PC-3 (cell line): ENCODE data around the gene CCNK. TPM values are rescaled to one million over a fixed set of nuclear protein-coding genes. Genes with fewer than 3 reads are reported as not detected.

Experiments used
- ATAC-seq: fragments of 200-7000 bp; cut with Tn5 transposase; 2 replicates; pipeline ENCODE4 v1.9.1; 2020; ENCODE audit warnings: mild to moderate bottlenecking, moderate library complexity
- BruUV-seq: library from RNA; stranded (reverse); fragments of 400-500 nt; replicated peaks from 2 replicates; lab custom pipeline; 2021; lab: Mats Ljungman, UMichigan
- CTCF ChIA-PET: fragments of 300-600 bp; sonication (Branson Sonifier 250); formaldehyde crosslinking; loops from one replicate; lab custom pipeline; 2022; ENCODE audit warnings: antibody characterized with exemption; lab: Charles Lee
- POLR2A ChIA-PET: fragments of 300-600 bp; sonication (Branson Sonifier 250); formaldehyde crosslinking; loops from one replicate; lab custom pipeline; 2022; ENCODE audit warnings: antibody characterized with exemption; ENCODE audit not compliant: unreplicated experiment; lab: Charles Lee
- DNase-seq: peaks from one replicate; pipeline ENCODE4 v3.0.0-alpha.2; 2015
- H2AFZ ChIP-seq: fragments of 300-600 bp; sonication (generic); 2 replicates; pipeline ENCODE4 v1.6.0; 2016; ENCODE audit warnings: antibody characterized with exemption, low read length
- H3F3A ChIP-seq: fragments of 300-600 bp; sonication (generic); one replicate; pipeline ENCODE4 v1.6.0; 2017; ENCODE audit warnings: antibody characterized with exemption, low read length, control low read depth, mild to moderate bottlenecking; ENCODE audit not compliant: unreplicated experiment
- H3K27ac ChIP-seq: fragments of 300-600 bp; sonication (generic); 2 replicates; pipeline ENCODE4 v1.5.1; 2016; ENCODE audit warnings: mild to moderate bottlenecking, low read length
- H3K27me3 ChIP-seq: fragments of 300-600 bp; sonication (generic); 2 replicates; pipeline ENCODE4 v1.6.1; 2016; ENCODE audit warnings: low read length, mixed read lengths
- H3K36me3 ChIP-seq: fragments of 300-600 bp; sonication (generic); 2 replicates; pipeline ENCODE4 v1.6.1; 2016; ENCODE audit warnings: low read depth, mixed run types, low read length, mixed read lengths
- H3K4me1 ChIP-seq: fragments of 300-600 bp; sonication (generic); 2 replicates; pipeline ENCODE4 v1.5.1; 2016; ENCODE audit warnings: low read length; ENCODE audit not compliant: insufficient read depth
- H3K4me2 ChIP-seq: fragments of 300-600 bp; sonication (generic); 2 replicates; pipeline ENCODE4 v1.6.0; 2016; ENCODE audit warnings: low read length
- H3K4me3 ChIP-seq: fragments of 300-600 bp; sonication (generic); 2 replicates; pipeline ENCODE4 v1.5.1; 2016; ENCODE audit warnings: mild to moderate bottlenecking, low read length, mixed read lengths
- H3K79me2 ChIP-seq: fragments of 300-600 bp; sonication (generic); 2 replicates; pipeline ENCODE4 v1.6.1; 2017; ENCODE audit warnings: low read length, mixed read lengths
- H3K9ac ChIP-seq: fragments of 300-600 bp; sonication (generic); 2 replicates; pipeline ENCODE4 v1.6.0; 2016; ENCODE audit warnings: mild to moderate bottlenecking, low read length
- H3K9me2 ChIP-seq: fragments of 300-600 bp; sonication (generic); replicated peaks from 2 replicates; pipeline ENCODE4 v1.6.1; 2016; ENCODE audit warnings: mixed run types, low read length, mixed read lengths
- H3K9me3 ChIP-seq: fragments of 300-600 bp; sonication (generic); 2 replicates; pipeline ENCODE4 v1.6.1; 2016; ENCODE audit warnings: low read length, mixed read lengths
- H4K20me1 ChIP-seq: fragments of 300-600 bp; sonication (generic); 2 replicates; pipeline ENCODE4 v1.6.1; 2016; ENCODE audit warnings: low read length, mixed read lengths
- EZH2 ChIP-seq: fragments of 300-600 bp; sonication (generic); IDR thresholded peaks from one replicate; pipeline ENCODE4 v1.6.1; 2017; ENCODE audit warnings: antibody characterized with exemption, mild to moderate bottlenecking, low read length; ENCODE audit not compliant: unreplicated experiment
- EZH2phosphoT487 ChIP-seq: fragments of 300-600 bp; sonication (generic); IDR thresholded peaks from 2 replicates; pipeline ENCODE4 v1.6.1; 2018; ENCODE audit warnings: mild to moderate bottlenecking, antibody characterized with exemption, low read length, borderline replicate concordance
- intact Hi-C: fragments of 100-400 bp; cut with micrococcal nuclease; formaldehyde crosslinking; loops from 2 replicates; pipeline ENCODE4 v1.9.0; 2023
- total RNA-seq: library from RNA; depleted of rRNA; stranded (reverse); fragments of >200 nt; gene quantifications from 2 replicates; pipeline ENCODE4 v1.2.3, GENCODE V29; 2014
- TF ChIP-seq, protein P1 (sequence below): fragments of 300-600 bp; sonication (generic); conservative IDR thresholded peaks from 2 replicates; pipeline ENCODE4 v1.5.1; 2017; ENCODE audit warnings: antibody characterized with exemption, low read depth, mild to moderate bottlenecking, low read length

CCNK gene
- total RNA-seq, 1 experiment from 2014 or later: 26.2 TPM

DNA sequence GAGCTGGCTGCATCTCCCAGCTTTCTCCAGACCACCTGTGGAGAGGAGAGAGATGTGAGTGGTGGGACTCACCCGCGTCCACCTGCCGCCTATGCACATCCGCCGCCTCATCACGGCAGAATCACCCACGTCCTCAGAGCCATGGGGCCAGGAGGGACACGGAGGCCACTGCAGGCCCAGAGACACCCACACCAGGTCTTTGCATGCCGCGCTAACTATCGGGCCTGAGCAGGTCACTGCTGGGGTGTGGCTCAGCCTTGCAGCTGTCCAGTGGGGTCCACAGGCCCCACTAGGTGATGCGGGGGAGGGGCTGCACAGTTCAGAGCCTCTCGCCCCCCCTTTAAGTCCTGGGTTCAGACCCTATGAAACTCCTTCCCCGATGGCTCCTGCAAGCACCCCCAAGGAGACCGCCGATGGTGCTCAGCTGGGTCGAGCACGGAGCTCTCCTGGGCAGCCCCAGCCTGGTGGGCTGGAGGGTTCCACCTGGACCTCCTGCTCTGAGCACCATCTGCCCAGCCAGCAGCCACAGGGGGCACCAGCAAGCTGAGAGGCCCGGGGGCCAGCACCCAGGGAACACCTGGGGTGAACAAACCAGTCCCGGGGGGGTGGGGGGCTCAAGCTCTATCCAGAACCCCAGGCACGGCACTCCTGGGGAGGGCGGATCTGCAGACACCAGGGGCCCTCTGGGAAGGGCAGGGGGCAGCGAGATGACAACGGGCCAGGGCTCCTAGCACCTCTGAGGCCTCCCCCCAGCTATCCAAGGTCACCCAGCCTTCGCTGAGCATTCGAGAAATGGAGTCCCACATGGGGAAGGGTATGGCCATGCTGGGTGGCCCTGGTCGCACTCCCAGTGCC is 34.3 kb downstream of the CCNK start:
- no peak for DNase-seq
- H3K9me2 ChIP-seq: no peaks in the 10 kb centered on the region
- H3K4me3 ChIP-seq: no peak overlapping the region
- H2AFZ ChIP-seq: no peak overlapping the region
- no peak for ATAC-seq
- H3F3A ChIP-seq: no peaks in the 10 kb centered on the region
- no peaks in the 10 kb centered on the region for H3K9me3 ChIP-seq
- H4K20me1 ChIP-seq: 0 out of 2 replicates have a peak, but pooled peaks cover 3% of the 10 kb centered on the region
- no peaks in the 10 kb centered on the region for H3K4me1 ChIP-seq
- POLR2A ChIA-PET: no interaction called here
- H3K79me2 ChIP-seq: peaks cover 9% of the 10 kb centered on the region; the same call in 1 of the 2 replicates
- H3K4me2 ChIP-seq: no peak overlapping the region
- no TSS peak for BruUV-seq
- CTCF ChIA-PET: interaction anchor here (0.6 kb wide), 1 partner anchor 138 kb away, joined by 4 read pairs; no protein-coding TSS in a partner anchor
- H3K36me3 ChIP-seq: peaks cover 7% of the 10 kb centered on the region; the same call in 1 of the 2 replicates
- TF ChIP-seq EZH2phosphoT487: no peak
- no peak for TF ChIP-seq EZH2
- TF ChIP-seq, protein P1, sequence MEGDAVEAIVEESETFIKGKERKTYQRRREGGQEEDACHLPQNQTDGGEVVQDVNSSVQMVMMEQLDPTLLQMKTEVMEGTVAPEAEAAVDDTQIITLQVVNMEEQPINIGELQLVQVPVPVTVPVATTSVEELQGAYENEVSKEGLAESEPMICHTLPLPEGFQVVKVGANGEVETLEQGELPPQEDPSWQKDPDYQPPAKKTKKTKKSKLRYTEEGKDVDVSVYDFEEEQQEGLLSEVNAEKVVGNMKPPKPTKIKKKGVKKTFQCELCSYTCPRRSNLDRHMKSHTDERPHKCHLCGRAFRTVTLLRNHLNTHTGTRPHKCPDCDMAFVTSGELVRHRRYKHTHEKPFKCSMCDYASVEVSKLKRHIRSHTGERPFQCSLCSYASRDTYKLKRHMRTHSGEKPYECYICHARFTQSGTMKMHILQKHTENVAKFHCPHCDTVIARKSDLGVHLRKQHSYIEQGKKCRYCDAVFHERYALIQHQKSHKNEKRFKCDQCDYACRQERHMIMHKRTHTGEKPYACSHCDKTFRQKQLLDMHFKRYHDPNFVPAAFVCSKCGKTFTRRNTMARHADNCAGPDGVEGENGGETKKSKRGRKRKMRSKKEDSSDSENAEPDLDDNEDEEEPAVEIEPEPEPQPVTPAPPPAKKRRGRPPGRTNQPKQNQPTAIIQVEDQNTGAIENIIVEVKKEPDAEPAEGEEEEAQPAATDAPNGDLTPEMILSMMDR: no peak
- intact Hi-C loops: no loop called here
- H3K9ac ChIP-seq: no peak overlapping the region
- H3K27me3 ChIP-seq: no peaks in the 10 kb centered on the region
- H3K27ac ChIP-seq: no peak overlapping the region

DNA sequence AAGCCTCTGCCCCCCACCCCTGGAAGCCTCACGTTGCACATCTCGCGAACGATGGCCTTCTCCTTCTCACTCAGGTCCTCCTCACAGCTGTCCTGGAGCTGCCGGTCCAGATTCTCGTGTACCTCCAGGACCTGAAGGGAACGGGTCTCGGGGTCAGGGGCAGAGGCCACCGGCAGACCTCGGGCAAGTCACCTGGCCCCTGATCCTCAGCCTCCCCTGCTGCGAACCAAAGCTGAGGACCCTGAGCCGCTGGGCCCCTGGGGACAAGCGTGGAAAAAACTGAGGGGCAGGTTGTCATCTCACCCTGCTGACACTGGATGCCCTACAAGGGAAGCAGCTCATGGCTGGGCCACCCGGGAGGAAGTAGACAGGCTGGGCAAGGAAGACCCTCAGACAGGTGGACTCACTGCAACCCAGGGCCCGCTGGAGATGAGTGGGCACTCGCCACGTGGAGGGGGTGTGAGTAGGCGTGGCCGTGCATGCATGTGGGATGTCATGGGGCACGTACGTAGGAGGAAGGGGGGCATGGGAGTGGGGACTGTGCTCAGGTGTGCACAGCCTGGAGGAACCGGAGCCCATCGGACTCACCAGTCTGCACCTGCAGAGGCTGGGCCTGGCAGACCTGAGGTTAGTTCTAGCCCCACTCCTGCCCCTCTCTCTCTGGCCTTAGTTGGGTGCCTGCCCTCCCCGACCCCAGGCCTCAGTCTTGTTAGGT is 35.1 kb downstream of the CCNK start:
- Histone ChIP-seq H3K79me2 (peaks cover 9% of the 10 kb centered on the region; the same call in 1 of the 2 replicates), H3K4me1 (no peaks in the 10 kb centered on the region), H2AFZ (no peak overlapping the region), H3K27me3 (no peaks in the 10 kb centered on the region), H3K4me3 (no peak overlapping the region), H3K27ac (no peak overlapping the region), H3F3A (no peaks in the 10 kb centered on the region), H3K9me2 (no peaks in the 10 kb centered on the region), H3K9ac (no peak overlapping the region), H4K20me1 (0 out of 2 replicates have a peak, but pooled peaks cover 3% of the 10 kb centered on the region), H3K36me3 (no peaks in the 10 kb centered on the region; the same call in 1 of the 2 replicates), H3K4me2 (no peak overlapping the region), H3K9me3 (no peaks in the 10 kb centered on the region)
- ChIA-PET CTCF (no interaction called here), POLR2A (no interaction called here)
- DNase-seq: no peak
- no TSS peak for BruUV-seq
- intact Hi-C loops: no loop called here
- TF ChIP-seq EZH2phosphoT487: no peak
- TF ChIP-seq EZH2: no peak
- TF ChIP-seq, protein P1: no peak
- ATAC-seq: no peak
